Fibroblast of villous mesenchyme (primary cell): ENCODE measurements around the gene HOXB3. TPM values are rescaled to one million over a fixed set of nuclear protein-coding genes. Genes with fewer than 3 reads are reported as not detected.

ENCODE experiments used
- DNase-seq: peaks from one replicate; pipeline ENCODE4 v3.0.0-alpha.2; 2010; ENCODE audit warnings: low read depth
- H3K4me3 ChIP-seq: 2 replicates; pipeline ENCODE4 v1.5.1; 2011; ENCODE audit warnings: low read depth, mild to moderate bottlenecking, low read length
- total RNA-seq: library from RNA; depleted of rRNA; stranded (reverse); fragments of >200 nt; gene quantifications from 2 replicates; pipeline ENCODE4 v1.2.3, GENCODE V29; 2012
- TF ChIP-seq, protein P1 (sequence below): IDR thresholded peaks from 2 replicates; pipeline ENCODE4 v1.5.1; 2012; ENCODE audit warnings: low read depth, mild to moderate bottlenecking, low read length; ENCODE audit not compliant: insufficient read depth

The HOXB3 gene
- total RNA-seq, 1 donor, result 4.3 TPM

DNA sequence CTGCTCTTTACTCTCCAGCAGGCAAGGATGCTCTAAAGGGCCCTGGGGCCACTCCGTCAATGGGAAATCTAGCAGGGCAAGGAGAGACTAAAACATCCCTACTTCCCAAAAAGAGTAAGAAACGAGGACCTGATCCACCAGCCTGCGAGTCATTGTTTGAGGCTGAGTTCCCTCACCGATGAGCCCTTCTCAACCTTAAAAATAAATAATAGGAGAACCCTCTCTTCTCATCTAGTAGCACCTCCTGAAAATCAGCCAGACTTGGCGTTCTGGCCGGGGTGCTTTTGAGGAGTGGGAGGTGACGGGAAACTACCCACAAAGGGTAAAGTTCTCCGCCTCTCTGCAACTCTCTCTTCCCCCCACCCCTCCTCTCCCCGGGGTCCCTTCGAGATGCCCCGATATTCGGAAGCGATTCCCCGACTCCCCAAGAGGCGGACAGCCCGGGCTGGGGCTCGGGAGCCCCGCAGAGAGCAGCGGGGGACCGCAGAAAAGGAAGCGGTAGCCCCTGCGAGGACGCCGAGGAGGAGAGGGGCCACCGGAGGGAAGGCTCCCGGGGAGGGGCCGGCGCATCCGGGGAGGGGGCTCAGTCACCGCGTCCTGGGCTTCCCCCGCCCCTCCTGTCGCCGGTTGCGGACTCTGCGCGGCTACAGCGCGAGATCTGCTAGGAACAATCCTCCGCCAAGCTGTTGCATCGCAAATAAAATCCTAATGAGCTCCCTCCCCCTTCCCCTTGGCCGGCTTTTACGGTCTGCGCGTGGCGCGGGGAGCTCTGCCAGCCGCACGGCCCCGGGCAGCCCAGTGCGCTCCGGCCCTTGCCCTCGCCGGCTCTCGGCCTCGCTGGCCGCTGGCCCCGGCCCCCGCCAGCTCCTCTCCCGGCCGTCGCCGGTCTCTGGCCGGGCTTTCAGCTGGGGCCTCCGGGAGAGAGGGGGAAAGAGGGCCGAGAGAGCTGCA lies 34.8 kb upstream of the HOXB3 start:
- TF ChIP-seq, protein P1, sequence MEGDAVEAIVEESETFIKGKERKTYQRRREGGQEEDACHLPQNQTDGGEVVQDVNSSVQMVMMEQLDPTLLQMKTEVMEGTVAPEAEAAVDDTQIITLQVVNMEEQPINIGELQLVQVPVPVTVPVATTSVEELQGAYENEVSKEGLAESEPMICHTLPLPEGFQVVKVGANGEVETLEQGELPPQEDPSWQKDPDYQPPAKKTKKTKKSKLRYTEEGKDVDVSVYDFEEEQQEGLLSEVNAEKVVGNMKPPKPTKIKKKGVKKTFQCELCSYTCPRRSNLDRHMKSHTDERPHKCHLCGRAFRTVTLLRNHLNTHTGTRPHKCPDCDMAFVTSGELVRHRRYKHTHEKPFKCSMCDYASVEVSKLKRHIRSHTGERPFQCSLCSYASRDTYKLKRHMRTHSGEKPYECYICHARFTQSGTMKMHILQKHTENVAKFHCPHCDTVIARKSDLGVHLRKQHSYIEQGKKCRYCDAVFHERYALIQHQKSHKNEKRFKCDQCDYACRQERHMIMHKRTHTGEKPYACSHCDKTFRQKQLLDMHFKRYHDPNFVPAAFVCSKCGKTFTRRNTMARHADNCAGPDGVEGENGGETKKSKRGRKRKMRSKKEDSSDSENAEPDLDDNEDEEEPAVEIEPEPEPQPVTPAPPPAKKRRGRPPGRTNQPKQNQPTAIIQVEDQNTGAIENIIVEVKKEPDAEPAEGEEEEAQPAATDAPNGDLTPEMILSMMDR, result no peak
- H3K4me3 ChIP-seq, result peak overlapping the region; percentile 19

DNA sequence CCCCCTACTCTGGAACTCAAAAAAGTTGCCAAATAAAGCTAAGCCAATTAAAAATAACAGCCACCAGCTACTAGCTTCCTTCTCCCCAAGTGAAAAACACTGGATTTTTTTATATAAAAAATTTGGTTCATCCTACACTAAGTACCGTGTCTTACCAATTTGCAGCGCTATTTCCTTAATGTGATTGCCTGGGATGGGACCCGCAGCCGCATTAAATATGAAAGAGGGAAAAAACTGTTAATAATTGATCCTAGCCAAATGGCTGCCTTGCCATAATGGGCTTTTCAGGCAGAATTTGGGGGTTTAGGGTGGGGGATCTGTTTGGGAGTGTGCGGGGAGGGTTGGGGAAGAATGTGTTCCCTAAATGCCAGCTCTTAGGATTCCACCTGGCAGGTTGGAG lies 34.1 kb upstream of the HOXB3 start:
- no peak overlapping the region for H3K4me3 ChIP-seq
- DNase-seq, result no peak
- TF ChIP-seq, protein P1, result no peak

More for the DNA sequence above, 34.8 kb upstream of the HOXB3 start:
- DNase-seq, result no peak

DNA sequence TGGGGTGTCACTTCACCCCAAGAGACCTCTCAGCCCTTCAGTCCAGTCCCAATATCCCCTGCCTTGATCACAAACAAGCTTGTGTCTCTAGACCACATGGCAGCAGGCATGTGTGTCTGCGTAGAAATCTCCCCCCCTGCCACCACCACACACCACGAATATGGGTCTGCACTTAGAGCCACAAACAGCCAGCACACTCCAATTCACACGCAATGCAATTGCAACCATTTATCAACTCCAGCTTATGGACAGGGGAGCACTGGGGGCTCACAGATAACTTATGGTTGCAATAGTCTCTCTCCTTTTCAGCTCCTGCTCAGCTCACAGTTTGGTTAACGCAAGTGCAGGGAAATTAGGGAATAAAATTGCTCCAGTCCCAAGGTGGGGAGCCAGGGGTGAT lies 33.5 kb upstream of the HOXB3 start:
- no peak for DNase-seq
- H3K4me3 ChIP-seq, result no peak overlapping the region
- TF ChIP-seq, protein P1, result no peak

DNA sequence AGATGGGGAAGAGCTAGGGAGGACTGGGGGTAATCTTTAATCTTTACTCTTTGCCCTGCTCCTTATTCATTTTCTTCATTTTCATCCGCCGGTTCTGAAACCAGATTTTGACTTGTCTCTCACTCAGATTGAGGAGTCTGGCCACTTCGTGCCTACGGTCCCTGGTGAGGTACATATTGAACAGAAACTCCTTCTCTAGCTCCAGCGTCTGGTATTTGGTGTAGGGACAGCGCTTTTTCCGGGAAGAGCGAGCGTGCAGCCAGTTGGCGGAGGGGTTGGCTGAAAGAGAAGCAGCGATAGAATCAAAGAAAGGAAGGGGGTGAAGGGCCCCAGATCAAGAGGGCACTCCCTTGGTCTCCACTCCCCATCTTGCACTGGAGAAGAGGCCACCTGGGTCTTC lies 32.8 kb upstream of the HOXB3 start:
- TF ChIP-seq, protein P1, result no peak

DNA sequence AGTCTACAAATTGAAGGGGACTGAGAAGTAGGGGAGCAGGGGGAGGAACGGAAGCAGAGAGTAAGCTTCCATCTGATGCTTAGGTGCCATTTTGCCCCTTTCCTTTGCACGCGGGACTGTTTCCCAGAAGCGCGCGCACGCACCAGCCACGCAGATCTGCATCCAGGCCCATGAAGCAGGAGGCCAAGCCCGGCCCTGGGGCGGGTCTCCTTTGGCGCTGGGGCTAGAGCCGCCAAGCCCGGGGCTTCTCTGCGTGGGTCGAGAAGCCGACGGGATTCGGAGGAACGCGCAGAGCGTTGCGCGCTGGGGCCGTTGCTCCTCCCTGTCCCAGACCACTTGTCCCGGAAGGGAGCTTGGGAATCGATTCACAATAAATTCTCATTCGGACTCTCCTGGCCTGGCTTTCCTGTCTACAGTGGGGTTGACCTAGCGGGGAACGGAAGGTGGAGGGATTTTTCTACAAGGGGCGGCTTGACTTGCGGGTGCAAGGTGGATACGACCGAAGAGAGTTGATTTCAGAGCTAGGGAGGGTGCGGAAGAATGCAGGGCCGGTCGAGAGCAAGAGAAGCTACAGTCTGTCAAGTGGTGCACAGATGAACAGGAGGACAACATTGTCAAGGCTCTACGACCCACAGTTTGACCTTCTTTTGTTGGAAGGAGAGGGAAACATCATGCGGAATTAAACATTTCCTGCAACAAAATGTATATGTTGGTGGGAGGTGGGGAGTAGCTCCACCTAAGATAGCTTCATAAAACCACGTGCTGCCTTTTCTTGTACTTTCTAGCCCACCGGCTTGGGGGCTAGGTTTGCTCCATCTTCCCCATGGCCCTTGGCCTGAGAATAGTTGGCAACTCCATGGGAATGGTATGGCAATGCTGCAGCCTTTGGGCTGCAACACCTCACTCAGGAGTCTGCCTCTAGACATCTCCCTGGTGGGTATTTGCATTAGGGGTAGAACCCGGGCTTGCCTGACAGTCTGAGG lies 31.7 kb upstream of the HOXB3 start:
- DNase-seq, result no peak
- H3K4me3 ChIP-seq, result no peak overlapping the region
- TF ChIP-seq, protein P1, result no peak

More for the DNA sequence above, 32.8 kb upstream of the HOXB3 start:
- DNase-seq, result no peak
- H3K4me3 ChIP-seq, result no peak overlapping the region

DNA sequence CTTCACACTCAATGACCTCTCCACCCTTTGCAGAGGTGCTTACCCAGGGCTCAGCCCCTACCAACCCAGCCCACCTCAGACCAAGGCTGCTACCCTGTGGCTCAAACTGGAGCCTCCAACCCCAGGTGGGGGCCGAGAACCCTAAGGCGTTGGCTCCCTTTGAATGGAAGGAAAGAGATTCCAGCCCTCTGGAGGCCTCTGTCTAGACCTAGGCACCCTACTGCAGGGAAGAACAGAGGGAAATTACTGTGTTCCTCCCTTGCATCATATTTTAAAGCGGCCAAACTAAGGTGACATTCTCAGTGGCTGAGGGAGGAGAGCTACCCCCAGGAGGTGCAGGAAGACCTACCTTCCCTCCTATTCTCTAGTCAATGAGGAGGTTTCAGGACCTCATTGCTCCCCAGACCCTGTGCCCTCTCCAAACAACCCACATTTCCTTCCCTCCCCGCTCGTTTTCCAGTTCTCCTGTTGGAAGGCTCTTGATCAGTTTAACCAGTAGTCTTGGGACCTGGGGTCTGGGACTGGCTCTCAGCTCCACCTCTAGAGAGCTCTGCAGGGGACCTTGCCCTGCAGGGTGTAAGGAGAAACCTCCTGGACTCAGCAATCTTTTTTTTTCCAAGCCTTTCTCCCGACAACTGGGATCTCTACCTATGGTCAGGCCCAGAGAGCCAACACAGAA lies 30.6 kb upstream of the HOXB3 start:
- no peak for DNase-seq

More for the DNA sequence above, 30.6 kb upstream of the HOXB3 start:
- H3K4me3 ChIP-seq, result no peak overlapping the region
- TF ChIP-seq, protein P1, result no peak
